Uterus (tissue), 4 donors: ENCODE measurements around the gene BLTP3A. TPM values are rescaled to one million over a fixed set of nuclear protein-coding genes. Genes with fewer than 3 reads are reported as not detected.
"Not testable (repeated sequence)": the region's sequence is repeated elsewhere in the genome, so short reads cannot be mapped to it uniquely, and the experiment has no call there.

ENCODE experiments used
- DNase-seq, 2 donors: peaks; one replicate each; pipeline ENCODE4 v3.0.0-alpha.2; 2019 to 2020
- H3K27ac ChIP-seq, 2 donors: fragments of 200-600 bp; sonication (generic); 1 replicate in 1 of 2; 2 replicates in 1 of 2; pipeline ENCODE4 v1.5.1; 2016 to 2018
- H3K27me3 ChIP-seq, 2 donors: fragments of 200-600 bp; sonication (generic); one replicate each; pipeline ENCODE4 v1.5.1; 2018 to 2019; ENCODE audit warnings: control low read depth in 1 of 2
- H3K36me3 ChIP-seq, 2 donors: fragments of 200-600 bp; sonication (generic); one replicate each; pipeline ENCODE4 v1.5.1; 2019; ENCODE audit warnings: control low read depth in 1 of 2
- H3K4me1 ChIP-seq, 2 donors: fragments of 200-600 bp; sonication (generic); one replicate each; pipeline ENCODE4 v1.5.1; 2018 to 2019; ENCODE audit warnings: control low read depth in 1 of 2
- H3K4me3 ChIP-seq, 2 donors: fragments of 200-600 bp; sonication (generic); 1 replicate in 1 of 2; 2 replicates in 1 of 2; pipeline ENCODE4 v1.5.1; 2018 to 2019; ENCODE audit warnings: mild to moderate bottlenecking in 1 of 2
- H3K9me3 ChIP-seq, 2 donors: fragments of 200-600 bp; sonication (generic); one replicate each; pipeline ENCODE4 v1.5.1; 2019; ENCODE audit warnings: control low read depth in 1 of 2
- POLR2A ChIP-seq, 2 donors: fragments of 450-650 bp; IDR thresholded peaks; one replicate each; pipeline ENCODE4 v1.6.1; 2016; ENCODE audit warnings: antibody characterized with exemption in 2 of 2, mild to moderate bottlenecking in 1 of 2, moderate library complexity in 1 of 2
- intact Hi-C: fragments of 100-400 bp; cut with DNase I; formaldehyde crosslinking; loops from one replicate; pipeline ENCODE4 v1.15.1; 2023; ENCODE audit warnings: low total_unique reads
- total RNA-seq, 4 donors: library from RNA; depleted of rRNA in 3 of 4; stranded (reverse); fragments of >200 nt in 3 of 4; gene quantifications; one replicate each; pipeline versions ENCODE4 v1.1.0 to v1.2.4, GENCODE V29; 2014 to 2023
- TF ChIP-seq, protein P1 (sequence below), 4 experiments: fragments of 200-600 bp in 2 of 4; fragments of 450-650 bp in 2 of 4; sonication (generic) in 2 of 4; IDR thresholded peaks; one replicate each; pipeline ENCODE4 v1.5.1; 2016 to 2019; ENCODE audit warnings: antibody characterized with exemption in 4 of 4, mild to moderate bottlenecking in 2 of 4, moderate library complexity in 1 of 4
- donor health status: DM: yes; HTN: yes; CAD: no.

The BLTP3A gene
- total RNA-seq, 4 donors from 2014 or later = 2.1 to 16.2 (median 6.6) TPM

DNA sequence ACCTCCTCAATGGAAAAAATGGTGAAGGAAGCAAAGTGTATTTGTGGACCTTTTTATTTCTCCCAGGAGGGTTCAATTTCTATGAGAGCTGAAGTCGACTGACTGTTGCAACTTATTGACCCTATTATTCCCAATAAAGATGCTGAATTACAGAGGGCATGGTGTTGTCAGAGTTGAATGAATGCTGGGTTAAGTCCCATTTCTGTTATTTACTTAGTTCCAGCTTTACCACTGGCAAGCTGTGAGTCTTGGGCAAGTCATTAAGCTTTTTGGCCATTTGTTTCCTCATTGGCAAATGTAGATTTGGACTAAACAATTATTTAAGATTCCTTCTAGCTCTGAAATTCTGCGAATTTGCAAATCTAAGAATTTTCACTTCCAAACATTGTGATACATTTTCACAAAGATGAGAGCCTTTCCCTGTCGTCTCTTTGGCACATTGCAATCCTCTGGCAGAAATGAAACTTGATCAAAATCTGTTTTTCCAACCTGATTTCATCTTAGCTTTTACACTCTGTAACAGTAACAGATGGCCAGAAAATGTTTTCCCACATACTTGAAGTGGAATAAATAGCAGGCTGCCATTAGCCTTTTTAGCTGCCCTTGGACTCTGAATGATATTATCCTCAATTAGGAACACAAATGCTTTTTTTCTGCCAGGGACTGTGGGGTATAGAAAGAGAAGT is 21.3 kb downstream of the BLTP3A start:
- Histone ChIP-seq H3K4me1 (no peaks in the 10 kb centered on the region), H3K27ac (no peak overlapping the region), H3K27me3 (no peaks in the 10 kb centered on the region), H3K36me3 (no peaks in the 10 kb centered on the region), H3K4me3 (no peak overlapping the region), H3K9me3 (no peaks in the 10 kb centered on the region)
- TF ChIP-seq, protein P1, sequence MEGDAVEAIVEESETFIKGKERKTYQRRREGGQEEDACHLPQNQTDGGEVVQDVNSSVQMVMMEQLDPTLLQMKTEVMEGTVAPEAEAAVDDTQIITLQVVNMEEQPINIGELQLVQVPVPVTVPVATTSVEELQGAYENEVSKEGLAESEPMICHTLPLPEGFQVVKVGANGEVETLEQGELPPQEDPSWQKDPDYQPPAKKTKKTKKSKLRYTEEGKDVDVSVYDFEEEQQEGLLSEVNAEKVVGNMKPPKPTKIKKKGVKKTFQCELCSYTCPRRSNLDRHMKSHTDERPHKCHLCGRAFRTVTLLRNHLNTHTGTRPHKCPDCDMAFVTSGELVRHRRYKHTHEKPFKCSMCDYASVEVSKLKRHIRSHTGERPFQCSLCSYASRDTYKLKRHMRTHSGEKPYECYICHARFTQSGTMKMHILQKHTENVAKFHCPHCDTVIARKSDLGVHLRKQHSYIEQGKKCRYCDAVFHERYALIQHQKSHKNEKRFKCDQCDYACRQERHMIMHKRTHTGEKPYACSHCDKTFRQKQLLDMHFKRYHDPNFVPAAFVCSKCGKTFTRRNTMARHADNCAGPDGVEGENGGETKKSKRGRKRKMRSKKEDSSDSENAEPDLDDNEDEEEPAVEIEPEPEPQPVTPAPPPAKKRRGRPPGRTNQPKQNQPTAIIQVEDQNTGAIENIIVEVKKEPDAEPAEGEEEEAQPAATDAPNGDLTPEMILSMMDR (IDR thresholded peaks at IDR 0.05) = no peak
- no peak for TF ChIP-seq POLR2A (IDR thresholded peaks at IDR 0.05)
- no peak for DNase-seq
- intact Hi-C loops = no loop called here

DNA sequence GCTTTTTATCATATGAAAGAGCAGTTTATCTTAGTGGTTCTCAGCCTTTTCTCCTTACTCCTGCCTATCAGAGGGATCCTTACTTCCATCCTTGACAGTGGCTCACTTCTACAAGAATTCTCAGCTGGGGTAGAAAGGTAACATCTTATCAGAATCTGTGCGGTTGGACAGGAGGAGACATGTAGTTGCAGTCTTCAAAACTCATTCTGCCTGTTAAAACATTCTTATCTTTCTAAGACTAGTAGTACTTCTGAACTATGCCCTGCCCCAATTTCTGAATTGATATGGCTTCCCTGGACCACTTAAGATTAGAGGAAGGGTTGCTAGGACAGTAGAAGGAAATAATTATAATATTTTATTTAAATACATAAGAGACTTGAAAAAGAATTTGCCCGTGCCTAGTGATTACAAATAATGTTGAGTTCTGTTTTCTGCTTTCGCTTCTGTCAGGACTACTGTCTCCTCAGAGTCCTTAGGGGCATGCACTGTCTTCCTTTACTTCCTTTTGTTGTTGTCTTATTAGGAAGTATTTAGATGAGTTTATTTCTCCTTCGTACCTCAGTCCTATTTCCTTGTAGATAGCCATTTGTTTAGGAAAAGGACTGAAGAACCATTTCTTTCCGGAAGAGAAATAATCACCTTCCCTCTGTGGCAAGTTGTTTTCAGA is 24.9 kb downstream of the BLTP3A start:
- H3K36me3 ChIP-seq = no peaks in the 10 kb centered on the region
- H3K27ac ChIP-seq = no peak overlapping the region
- TF ChIP-seq, protein P1 (IDR thresholded peaks at IDR 0.05) = no peak
- no peak for TF ChIP-seq POLR2A (IDR thresholded peaks at IDR 0.05)
- H3K27me3 ChIP-seq = no peaks in the 10 kb centered on the region
- no peaks in the 10 kb centered on the region for H3K9me3 ChIP-seq
- intact Hi-C loops = no loop called here
- H3K4me1 ChIP-seq = no peaks in the 10 kb centered on the region
- DNase-seq = no peak
- no peak overlapping the region for H3K4me3 ChIP-seq

DNA sequence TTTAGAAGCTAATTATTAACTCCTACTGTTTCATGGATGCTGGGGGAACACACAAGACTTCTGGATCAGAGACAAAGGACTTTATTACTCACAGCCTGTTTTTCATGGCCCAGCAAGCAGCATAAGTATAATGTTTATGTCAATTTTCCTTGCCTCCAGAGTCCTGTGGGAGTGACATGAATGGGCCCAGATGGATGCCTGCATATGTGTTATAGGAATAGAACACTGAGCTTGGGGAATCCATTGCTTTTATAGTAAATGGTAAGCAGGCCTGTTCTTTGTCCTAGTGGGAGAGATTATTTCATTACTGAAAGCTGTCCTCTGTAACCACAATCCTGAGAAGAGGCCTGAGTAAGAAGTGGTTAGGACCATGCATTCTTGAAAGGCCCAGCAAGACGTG is 25.6 kb downstream of the BLTP3A start:
- Histone ChIP-seq H3K27me3 (no peaks in the 10 kb centered on the region), H3K36me3 (no peaks in the 10 kb centered on the region), H3K4me1 (no peaks in the 10 kb centered on the region), H3K4me3 (no peak overlapping the region), H3K27ac (no peak overlapping the region), H3K9me3 (no peaks in the 10 kb centered on the region)
- TF ChIP-seq, protein P1 (IDR thresholded peaks at IDR 0.05) = no peak
- TF ChIP-seq POLR2A (IDR thresholded peaks at IDR 0.05) = no peak
- DNase-seq = no peak
- intact Hi-C loops = no loop called here

DNA sequence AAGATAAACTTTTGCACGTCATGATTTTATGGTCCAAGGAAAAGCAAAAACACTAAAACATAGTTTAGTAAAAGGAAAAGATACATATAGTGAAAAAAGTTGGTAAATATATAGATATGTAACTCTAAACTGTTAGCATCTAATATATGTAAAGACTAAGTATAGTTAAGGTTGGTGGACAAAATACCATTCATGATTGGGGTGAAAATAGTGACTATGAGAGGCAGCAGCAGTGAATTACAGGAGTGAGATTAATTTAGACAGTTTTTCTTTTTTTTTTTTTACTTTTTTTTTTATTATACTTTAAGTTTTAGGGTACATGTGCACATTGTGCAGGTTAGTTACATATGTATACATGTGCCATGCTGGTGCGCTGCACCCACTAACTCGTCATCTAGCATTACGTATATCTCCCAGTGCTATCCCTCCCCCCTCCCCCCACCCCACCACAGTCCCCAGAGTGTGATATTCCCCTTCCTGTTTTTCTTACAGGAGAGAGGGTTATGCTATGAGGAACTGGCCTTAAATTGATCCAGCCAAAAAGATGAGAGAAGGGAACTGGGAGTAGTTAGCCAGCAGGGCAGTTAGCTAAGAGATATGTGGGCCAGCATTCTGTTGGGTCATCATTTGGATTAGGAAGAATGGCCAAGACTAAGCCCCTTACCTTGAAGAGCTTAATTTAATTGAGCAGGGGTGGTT is 27.1 kb downstream of the BLTP3A start:
- H3K27me3 ChIP-seq, DNase-seq, H3K4me1 ChIP-seq, intact Hi-C loops, H3K4me3 ChIP-seq, H3K36me3 ChIP-seq, H3K27ac ChIP-seq, H3K9me3 ChIP-seq: not testable (repeated sequence)

DNA sequence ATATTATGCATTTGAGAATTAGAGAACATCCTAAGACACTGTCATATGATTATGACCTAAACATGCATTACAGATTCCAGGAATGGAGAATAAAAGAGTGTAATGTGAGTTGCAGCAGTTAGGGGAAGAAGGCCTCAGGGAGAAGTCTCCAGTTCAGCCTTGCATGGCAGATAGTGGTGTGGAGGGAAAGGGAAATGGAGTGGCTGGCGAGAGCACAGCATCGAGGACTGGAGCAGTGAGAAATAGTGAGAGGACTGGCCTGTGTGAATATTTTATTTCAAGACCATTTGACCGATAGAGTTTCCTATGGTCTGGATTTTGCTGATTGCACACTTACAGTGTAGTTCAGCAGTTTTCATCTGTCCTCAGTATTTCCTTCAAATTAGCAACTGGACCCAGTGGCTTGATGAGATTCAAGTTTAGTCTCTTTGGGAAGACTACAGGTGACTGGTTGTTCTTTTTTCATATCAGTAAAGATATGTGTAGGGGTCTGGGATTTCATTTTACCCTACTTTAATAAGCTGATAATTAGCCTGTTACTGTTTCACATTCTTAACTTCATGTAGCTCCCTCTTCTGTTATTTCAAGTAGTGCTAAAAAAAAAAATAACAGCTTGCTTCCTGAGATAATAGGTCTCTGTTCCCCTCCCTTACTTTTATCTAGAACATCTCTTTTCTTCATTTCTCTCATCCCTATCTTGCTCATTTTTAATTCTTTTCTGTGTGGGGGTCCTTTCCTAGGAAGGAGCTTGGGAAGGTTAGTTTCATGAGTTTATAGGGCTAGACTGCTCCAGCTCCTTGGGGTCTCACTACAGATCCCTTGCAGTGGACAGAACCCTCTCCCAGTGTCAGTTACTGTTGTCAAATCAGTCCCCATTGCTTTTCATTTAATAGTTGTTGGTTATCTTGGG is 27.9 kb downstream of the BLTP3A start:
- DNase-seq = no peak
- H3K27ac ChIP-seq = no peak overlapping the region
- no peaks in the 10 kb centered on the region for H3K27me3 ChIP-seq
- H3K36me3 ChIP-seq = no peaks in the 10 kb centered on the region
- intact Hi-C loops = no loop called here
- H3K4me3 ChIP-seq = no peak overlapping the region
- no peaks in the 10 kb centered on the region for H3K4me1 ChIP-seq
- H3K9me3 ChIP-seq = no peaks in the 10 kb centered on the region
- no peak for TF ChIP-seq POLR2A (IDR thresholded peaks at IDR 0.05)
- TF ChIP-seq, protein P1 (IDR thresholded peaks at IDR 0.05) = no peak
